Kidney tubule cell (primary cell): Measurements from ENCODE around the gene TMEM40.
A peak's percentile ranks its signal among the peaks of the same experiment; 100 is the strongest.
"Not testable (repeated sequence)": the region's sequence is repeated elsewhere in the genome, so short reads cannot be mapped to it uniquely, and the experiment has no call there.

ENCODE experiments used
- DNase-seq: peaks from one replicate; pipeline ENCODE4 v3.0.0-alpha.2; 2018; ENCODE audit warnings: low spot score

Gene TMEM40

GRCh38 chr3:12716605-12717151 lies 42.4 kb downstream of the TMEM40 start:
- DNase-seq = no peak

- DNase-seq = no peak
These were observed 44.8 kb downstream of the TMEM40 start for GRCh38 chr3:12714278-12714677.

- DNase-seq = no peak
These were observed 49.0 kb downstream of the TMEM40 start for GRCh38 chr3:12710062-12710461.

- DNase-seq = no peak
These were observed 49.7 kb downstream of the TMEM40 start for GRCh38 chr3:12709334-12709733.

GRCh38 chr3:12708584-12709192 lies 50.4 kb downstream of the TMEM40 start:
- peak; percentile 93 for DNase-seq

- DNase-seq = peak; percentile 32
These were observed 51.6 kb downstream of the TMEM40 start for GRCh38 chr3:12707449-12707848.

DNA sequence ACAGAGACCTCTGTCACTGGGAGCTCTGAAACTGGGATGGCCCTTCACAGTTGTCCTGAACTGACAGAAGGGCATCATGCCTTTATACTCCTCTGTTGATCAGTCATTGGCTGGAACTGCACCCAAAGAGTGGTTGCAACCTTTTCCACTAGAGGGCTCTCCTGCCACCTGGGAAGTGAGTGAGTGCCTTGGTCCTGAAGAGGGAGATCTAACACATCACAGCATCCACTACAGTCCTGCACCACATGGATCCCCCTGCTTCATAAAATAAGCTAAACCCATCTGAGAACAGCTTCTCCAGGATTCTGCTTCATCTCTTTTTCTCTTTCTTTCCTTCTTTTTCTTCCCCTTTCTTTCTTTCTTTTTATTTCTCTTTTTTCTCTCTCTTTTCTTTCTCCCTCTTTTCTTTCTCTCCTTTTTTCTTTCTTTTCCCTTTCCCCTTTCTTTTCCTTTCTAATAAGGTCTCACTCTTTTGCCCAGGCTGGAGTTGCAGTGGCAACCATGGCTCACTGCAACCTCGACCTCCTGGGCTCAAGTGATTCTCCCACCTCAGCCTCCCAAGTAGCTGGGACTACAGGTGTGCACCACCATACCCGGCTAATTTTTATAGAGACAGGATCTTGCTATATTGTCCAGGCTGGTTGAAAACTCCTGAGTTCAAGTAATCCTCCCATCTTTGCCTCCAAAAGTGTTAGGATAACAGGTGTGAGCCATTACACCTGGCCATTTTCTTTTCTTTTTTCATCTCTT lies 52.4 kb downstream of the TMEM40 start:
- DNase-seq = peak; percentile 79

DNA sequence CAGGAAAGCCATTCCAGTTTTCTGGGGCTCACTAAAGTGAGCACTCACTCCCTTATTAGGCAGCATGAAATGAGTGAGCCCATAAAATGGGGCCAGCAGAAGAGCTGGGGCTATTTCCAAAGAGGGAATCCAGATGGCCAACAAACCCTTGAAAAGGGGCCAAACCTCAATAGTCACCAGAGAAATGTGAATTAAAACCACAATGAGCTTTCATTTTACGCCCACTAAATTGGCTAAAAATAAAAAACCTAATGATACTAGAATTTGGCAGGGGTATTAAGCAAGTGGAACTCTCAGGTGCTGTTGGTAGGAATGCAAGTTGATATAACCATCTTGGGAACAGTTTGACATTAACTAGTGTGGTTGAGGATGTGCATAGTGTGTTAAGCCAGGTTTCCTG lies 53.1 kb downstream of the TMEM40 start:
- DNase-seq = peak; percentile 37

DNA sequence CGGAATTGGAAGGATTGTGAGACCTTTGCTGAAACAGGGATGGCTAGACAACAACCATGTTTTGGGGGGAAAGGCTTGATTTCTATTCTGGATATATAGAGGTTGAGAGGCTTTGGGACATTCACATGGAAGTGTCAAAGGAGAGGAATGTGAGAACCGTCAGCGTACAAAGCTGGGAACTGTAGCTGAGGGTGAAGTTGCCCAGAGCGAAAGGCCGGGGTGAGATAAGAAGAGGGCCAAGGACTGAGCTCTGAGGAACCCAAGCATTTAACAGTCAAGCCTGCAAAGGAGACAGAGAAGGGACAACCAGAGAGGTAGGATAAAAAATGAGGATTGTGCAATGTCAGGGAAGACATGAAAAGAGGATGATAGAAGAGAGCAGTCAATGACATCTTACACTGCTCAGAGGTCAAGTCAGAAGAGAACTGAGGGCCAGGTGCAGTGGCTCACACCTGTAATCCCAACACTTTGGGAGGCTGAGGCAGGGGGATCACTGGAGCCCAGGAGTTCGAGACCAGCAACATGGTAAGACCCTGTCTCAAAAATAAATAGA lies 53.6 kb downstream of the TMEM40 start:
- DNase-seq = no peak

GRCh38 chr3:12702501-12702900 lies 56.6 kb downstream of the TMEM40 start:
- no peak for DNase-seq

- DNase-seq = not testable (repeated sequence)
These were observed 57.5 kb downstream of the TMEM40 start for GRCh38 chr3:12701601-12702000.

DNA sequence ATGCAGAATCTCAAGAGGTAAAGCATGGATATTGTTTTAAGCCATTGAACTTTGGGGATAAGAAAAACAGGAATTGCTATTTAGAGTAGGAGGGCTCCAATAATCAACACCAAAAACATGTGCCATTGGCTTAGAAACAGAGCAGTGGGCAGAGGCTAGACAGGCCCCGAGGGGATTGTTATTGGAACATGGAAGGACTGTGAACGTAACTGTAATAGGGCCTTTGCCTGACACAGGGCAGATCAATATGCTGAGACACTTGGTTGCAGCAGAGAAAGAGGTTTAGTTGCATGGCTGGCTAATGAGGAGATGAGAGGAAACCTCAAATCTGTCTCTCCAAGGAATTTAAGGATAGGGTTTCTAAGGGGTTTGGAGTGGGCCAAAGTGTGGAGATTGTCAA lies 58.3 kb downstream of the TMEM40 start:
- DNase-seq = no peak

GRCh38 chr3:12695916-12696315 lies 63.1 kb downstream of the TMEM40 start:
- DNase-seq = no peak

- DNase-seq = no peak
These were observed 63.9 kb downstream of the TMEM40 start for GRCh38 chr3:12695112-12695511.

DNA sequence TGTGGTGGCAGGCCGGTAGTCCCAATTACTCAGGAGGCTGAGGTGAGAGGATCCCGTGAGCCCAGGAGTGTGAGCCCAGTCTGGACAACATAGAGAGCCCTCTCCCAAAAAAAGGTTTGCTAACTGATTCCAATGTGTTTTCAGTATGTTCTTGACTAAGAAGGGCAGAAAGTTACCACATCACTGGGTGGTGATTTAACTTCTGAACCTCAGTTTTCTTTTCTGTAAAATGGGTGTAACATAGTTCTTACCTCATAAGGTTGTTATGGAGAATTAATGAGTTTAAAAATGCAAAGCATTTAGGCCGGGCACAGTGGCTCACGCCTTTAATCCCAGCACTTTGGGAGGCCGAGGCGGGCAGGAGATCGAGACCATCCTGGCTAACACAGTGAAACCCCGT lies 66.6 kb downstream of the TMEM40 start:
- no peak for DNase-seq

DNA sequence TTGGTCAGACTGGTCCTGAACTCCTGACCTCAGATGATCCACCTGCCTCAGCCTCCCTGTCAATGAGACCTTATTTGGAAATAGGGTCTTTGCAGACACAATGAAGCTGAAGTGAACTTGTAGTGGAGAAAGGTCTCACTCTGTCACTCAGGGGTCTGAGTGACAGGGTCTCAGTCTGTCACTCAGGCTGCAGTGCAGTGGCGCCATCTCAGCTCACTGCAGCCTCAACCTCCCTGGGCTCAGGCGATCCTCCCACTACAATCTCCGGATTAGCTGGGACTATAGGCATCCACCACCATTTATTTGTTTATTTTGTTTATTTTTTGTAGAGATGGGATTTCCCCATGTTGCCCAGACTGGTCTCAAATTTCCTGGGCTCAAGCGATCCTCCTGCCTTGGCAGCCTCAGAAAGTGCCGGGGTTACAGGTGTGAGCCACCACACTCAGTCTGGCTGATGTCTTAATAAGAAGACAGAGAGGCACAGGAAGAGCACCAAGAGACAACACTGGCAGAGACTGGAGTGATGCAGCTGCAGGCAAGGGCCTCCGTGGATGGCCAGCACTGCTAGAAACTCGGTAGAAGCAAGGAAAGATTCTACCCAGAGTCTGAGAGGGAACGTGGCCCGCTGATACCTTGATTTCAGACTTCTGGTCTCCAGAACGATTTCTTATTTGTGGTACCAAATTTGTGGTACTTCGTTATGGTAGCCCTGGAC lies 68.9 kb downstream of the TMEM40 start:
- DNase-seq = no peak

DNA sequence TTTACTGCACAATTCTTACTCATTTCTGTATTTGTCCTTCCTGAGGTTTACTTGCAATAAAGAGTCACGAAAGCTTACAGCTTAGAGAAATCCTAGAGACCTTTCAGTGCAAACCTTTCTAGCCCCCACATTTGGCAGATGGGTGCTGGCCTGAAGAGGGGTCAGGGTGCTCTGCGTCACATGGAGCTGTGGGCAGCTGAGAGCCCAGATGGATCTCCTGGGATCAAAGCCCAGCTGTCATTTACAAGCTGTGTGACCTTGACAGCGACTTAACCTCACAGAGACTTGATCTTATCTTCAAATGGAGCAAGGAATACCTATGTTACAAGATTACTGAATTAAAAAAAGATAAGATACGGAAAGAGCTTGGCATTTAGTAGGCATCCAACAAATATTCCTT lies 71.1 kb downstream of the TMEM40 start:
- DNase-seq = no peak

GRCh38 chr3:12686096-12686495 lies 73.0 kb downstream of the TMEM40 start:
- DNase-seq = no peak
